ENCODE data around the gene RANBP1.

- TF ChIP-seq CTCF (IDR thresholded peaks at IDR 0.05) (no peak), EP300 (IDR thresholded peaks at IDR 0.05; ENCODE audit: borderline replicate concordance in 1 of 2, low read depth in 1 of 2, low read length in 1 of 2) (no peak), MEF2A (IDR thresholded peaks at IDR 0.05; ENCODE audit: borderline replicate concordance, low read depth) (no peak), TAF1 (IDR thresholded peaks at IDR 0.05; ENCODE audit: borderline replicate concordance, low read depth, low read length) (no peak)
These were observed 8.3 kb downstream of the RANBP1 start for GRCh38 chr22:20124083-20124787.

All from SK-N-SH (cell line).